Mucosa of stomach (tissue), 1 donor: ENCODE measurements around the gene SCAI.
"Not testable (repeated sequence)": the region's sequence is repeated elsewhere in the genome, so short reads cannot be mapped to it uniquely, and the experiment has no call there.

Experiments
- H3K27me3 ChIP-seq: one replicate; pipeline ENCODE4 v1.7.0; 2013; ENCODE audit warnings: mild to moderate bottlenecking, low read length; ENCODE audit not compliant: control insufficient read depth, insufficient read depth
- H3K36me3 ChIP-seq: one replicate; pipeline ENCODE4 v1.7.0; 2013; ENCODE audit warnings: low read length; ENCODE audit not compliant: control insufficient read depth, insufficient read depth
- H3K4me1 ChIP-seq: one replicate; pipeline ENCODE4 v1.7.0; 2013; ENCODE audit warnings: mild to moderate bottlenecking, low read length; ENCODE audit not compliant: control insufficient read depth, insufficient read depth
- H3K4me3 ChIP-seq: one replicate; pipeline ENCODE4 v1.7.0; 2013; ENCODE audit warnings: low read length
- H3K9ac ChIP-seq: one replicate; pipeline ENCODE4 v1.7.0; 2013; ENCODE audit warnings: mild to moderate bottlenecking, low read length, moderate library complexity
- H3K9me3 ChIP-seq: one replicate; pipeline ENCODE4 v1.7.0; 2013; ENCODE audit warnings: mild to moderate bottlenecking, low read length, moderate library complexity; ENCODE audit not compliant: control insufficient read depth
- donor health status: Pancreatic carcinoma.

SCAI gene

GRCh38 chr9:124972241-124972770 is 171.0 kb downstream of the SCAI start:
- no peaks in the 10 kb centered on the region for H3K9me3 ChIP-seq
- H3K4me3 ChIP-seq, result no peak overlapping the region
- no peak overlapping the region for H3K9ac ChIP-seq
- H3K36me3 ChIP-seq, result no peaks in the 10 kb centered on the region
- no peaks in the 10 kb centered on the region for H3K4me1 ChIP-seq
- H3K27me3 ChIP-seq, result no peaks in the 10 kb centered on the region

- Histone ChIP-seq H3K36me3 (no peaks in the 10 kb centered on the region), H3K4me1 (no peaks in the 10 kb centered on the region), H3K27me3 (no peaks in the 10 kb centered on the region), H3K4me3 (no peak overlapping the region), H3K9me3 (no peaks in the 10 kb centered on the region), H3K9ac (no peak overlapping the region)
Observed at GRCh38 chr9:124969401-124969800, 173.9 kb downstream of the SCAI start.

GRCh38 chr9:124968238-124968637 is 175.1 kb downstream of the SCAI start:
- Histone ChIP-seq H3K36me3 (no peaks in the 10 kb centered on the region), H3K27me3 (no peaks in the 10 kb centered on the region), H3K4me1 (no peaks in the 10 kb centered on the region), H3K4me3 (no peak overlapping the region), H3K9me3 (no peaks in the 10 kb centered on the region), H3K9ac (no peak overlapping the region)

GRCh38 chr9:124965775-124966568 is 177.4 kb downstream of the SCAI start:
- H3K4me3 ChIP-seq, H3K9ac ChIP-seq, H3K9me3 ChIP-seq, H3K4me1 ChIP-seq, H3K36me3 ChIP-seq, H3K27me3 ChIP-seq: not testable (repeated sequence)

GRCh38 chr9:124964604-124965003 is 178.7 kb downstream of the SCAI start:
- Histone ChIP-seq H3K4me1 (no peaks in the 10 kb centered on the region), H3K27me3 (no peaks in the 10 kb centered on the region), H3K9me3 (no peaks in the 10 kb centered on the region), H3K4me3 (no peak overlapping the region), H3K9ac (no peak overlapping the region), H3K36me3 (no peaks in the 10 kb centered on the region)

GRCh38 chr9:124964056-124964455 is 179.3 kb downstream of the SCAI start:
- Histone ChIP-seq H3K36me3 (no peaks in the 10 kb centered on the region), H3K4me3 (no peak overlapping the region), H3K4me1 (no peaks in the 10 kb centered on the region), H3K9ac (no peak overlapping the region), H3K27me3 (no peaks in the 10 kb centered on the region), H3K9me3 (no peaks in the 10 kb centered on the region)

- Histone ChIP-seq H3K9me3 (no peaks in the 10 kb centered on the region), H3K4me3 (no peak overlapping the region), H3K36me3 (no peaks in the 10 kb centered on the region), H3K27me3 (no peaks in the 10 kb centered on the region), H3K4me1 (no peaks in the 10 kb centered on the region), H3K9ac (no peak overlapping the region)
Observed at GRCh38 chr9:124960409-124960752, 182.9 kb downstream of the SCAI start.

- not testable (repeated sequence) for H3K4me1 ChIP-seq, H3K27me3 ChIP-seq, H3K36me3 ChIP-seq, H3K4me3 ChIP-seq, H3K9ac ChIP-seq, H3K9me3 ChIP-seq
Observed at GRCh38 chr9:124959671-124960408, 183.5 kb downstream of the SCAI start.

GRCh38 chr9:124954255-124954654 is 189.1 kb downstream of the SCAI start:
- H3K27me3 ChIP-seq, result no peaks in the 10 kb centered on the region
- H3K9ac ChIP-seq, result no peak overlapping the region
- no peaks in the 10 kb centered on the region for H3K36me3 ChIP-seq

GRCh38 chr9:124950050-124950718 is 193.1 kb downstream of the SCAI start:
- Histone ChIP-seq H3K9ac (no peak overlapping the region), H3K27me3 (no peaks in the 10 kb centered on the region), H3K9me3 (no peaks in the 10 kb centered on the region)

More at GRCh38 chr9:124954255-124954654, 189.1 kb downstream of the SCAI start:
- Histone ChIP-seq H3K4me3 (no peak overlapping the region), H3K4me1 (no peaks in the 10 kb centered on the region), H3K9me3 (no peaks in the 10 kb centered on the region)

GRCh38 chr9:124949387-124949786 is 193.9 kb downstream of the SCAI start:
- no peak overlapping the region for H3K9ac ChIP-seq
- H3K9me3 ChIP-seq, result no peaks in the 10 kb centered on the region
- H3K36me3 ChIP-seq, result no peaks in the 10 kb centered on the region
- no peaks in the 10 kb centered on the region for H3K27me3 ChIP-seq
- no peak overlapping the region for H3K4me3 ChIP-seq
- H3K4me1 ChIP-seq, result no peaks in the 10 kb centered on the region

More at GRCh38 chr9:124950050-124950718, 193.1 kb downstream of the SCAI start:
- Histone ChIP-seq H3K4me3 (no peak overlapping the region), H3K4me1 (no peaks in the 10 kb centered on the region), H3K36me3 (no peaks in the 10 kb centered on the region)
